HCT116 (cell line): Measurements from ENCODE around the gene TCF21. TPM values are rescaled to one million over a fixed set of nuclear protein-coding genes. Genes with fewer than 3 reads are reported as not detected.

ENCODE experiments used
- ATAC-seq: fragments of 200-7000 bp; cut with Tn5 transposase; 2 replicates; pipeline ENCODE4 v1.9.1; 2020; ENCODE audit warnings: mild to moderate bottlenecking, moderate library complexity
- BruUV-seq: library from RNA; stranded (reverse); fragments of 400-500 nt; replicated peaks from 2 replicates; lab custom pipeline; 2021; lab: Mats Ljungman, UMichigan
- CTCF ChIA-PET: fragments of 300-600 bp; sonication (Branson Sonifier 250); formaldehyde crosslinking; loops from one replicate; lab custom pipeline; 2021; ENCODE audit warnings: antibody characterized with exemption; lab: Charles Lee
- POLR2A ChIA-PET: fragments of 300-600, 350-600 bp; sonication (Branson Sonifier 250); formaldehyde crosslinking; loops from one replicate; lab custom pipeline; 2021; ENCODE audit warnings: antibody characterized with exemption; lab: Charles Lee
- RAD21 ChIA-PET, 2 experiments: fragments of 300-600 bp; sonication (Branson Sonifier 250); formaldehyde crosslinking; loops; one replicate each; lab custom pipeline; 2023; ENCODE audit warnings: low total read pairs in 2 of 2; ENCODE audit not compliant: uncharacterized antibody in 2 of 2, unreplicated experiment in 2 of 2, low non-redundant PET in 1 of 2; lab: Charles Lee
- DNase-seq: peaks from one replicate; pipeline ENCODE4 v3.0.0-alpha.2; 2010; ENCODE audit warnings: low read depth, low spot score
- H2AFZ ChIP-seq: fragments of 200-600 bp; shearing (Covaris generic), sonication (generic); 2 replicates; pipeline ENCODE4 v1.6.1; 2017; ENCODE audit warnings: low read depth, mixed run types, mixed read lengths, antibody characterized with exemption, low read length; ENCODE audit not compliant: poor library complexity, severe bottlenecking
- H3K27ac ChIP-seq: 2 replicates; pipeline ENCODE4 v1.5.1; 2012; ENCODE audit warnings: low read depth, low read length
- H3K27me3 ChIP-seq: fragments of 200-600 bp; sonication (generic); 2 replicates; pipeline ENCODE4 v1.6.1; 2016; ENCODE audit warnings: mixed run types, low read length, mixed read lengths; ENCODE audit not compliant: insufficient read depth
- H3K36me3 ChIP-seq, 2 experiments: fragments of 200-500 bp in 1 of 2; fragments of 200-600 bp in 1 of 2; sonication (Bioruptor generic) in 1 of 2; sonication (generic) in 1 of 2; 2 replicates each; pipeline versions ENCODE4 v1.5.1 to v1.6.1; 2014 to 2016; ENCODE audit warnings: low read length in 2 of 2, inconsistent platforms in 1 of 2, mixed read lengths in 1 of 2, mixed run types in 1 of 2; ENCODE audit not compliant: insufficient read depth in 2 of 2, control insufficient read depth in 1 of 2
- H3K4me1 ChIP-seq, 2 experiments: fragments of 200-600 bp in 1 of 2; sonication (generic) in 1 of 2; 2 replicates each; pipeline versions ENCODE4 v1.5.1 to v1.6.1; 2012 to 2017; ENCODE audit warnings: low read length in 2 of 2, inconsistent platforms in 1 of 2, mild to moderate bottlenecking in 1 of 2, mixed read lengths in 1 of 2, mixed run types in 1 of 2, moderate library complexity in 1 of 2; ENCODE audit not compliant: insufficient read depth in 2 of 2, control insufficient read depth in 1 of 2
- H3K4me2 ChIP-seq: fragments of 200-600 bp; sonication (generic); 2 replicates; pipeline ENCODE4 v1.6.1; 2017; ENCODE audit warnings: mixed run types, low read length, mixed read lengths
- H3K4me3 ChIP-seq, 2 experiments: fragments of 200-600 bp in 1 of 2; sonication (generic) in 1 of 2; replicated peaks in 1 of 2; 2 replicates each; pipeline ENCODE4 v1.5.1; 2011 to 2016; ENCODE audit warnings: low read length in 2 of 2, control low read depth in 1 of 2, low read depth in 1 of 2, mild to moderate bottlenecking in 1 of 2, mixed read lengths in 1 of 2, mixed run types in 1 of 2
- H3K79me2 ChIP-seq: fragments of 200-600 bp; sonication (generic); 2 replicates; pipeline ENCODE4 v1.6.1; 2017; ENCODE audit warnings: mild to moderate bottlenecking, mixed run types, low read length, moderate library complexity, mixed read lengths; ENCODE audit not compliant: insufficient read depth
- H3K9ac ChIP-seq: fragments of 200-600 bp; sonication (generic); 2 replicates; pipeline ENCODE4 v1.6.1; 2016; ENCODE audit warnings: low read length, mixed read lengths
- H3K9me2 ChIP-seq: fragments of 200-600 bp; sonication (generic), shearing (Covaris generic); 2 replicates; pipeline ENCODE4 v1.6.1; 2017; ENCODE audit warnings: mixed run types, mild to moderate bottlenecking, moderate library complexity; ENCODE audit not compliant: insufficient read depth
- H3K9me3 ChIP-seq, 2 experiments: fragments of 200-500 bp in 1 of 2; fragments of 200-600 bp in 1 of 2; sonication (Bioruptor generic) in 1 of 2; sonication (generic) in 1 of 2; 2 replicates each; pipeline ENCODE4 v1.6.1; 2014 to 2017; ENCODE audit warnings: low read length in 2 of 2, mixed read lengths in 2 of 2, inconsistent platforms in 1 of 2, low read depth in 1 of 2, mild to moderate bottlenecking in 1 of 2, mixed run types in 1 of 2, moderate library complexity in 1 of 2; ENCODE audit not compliant: control insufficient read depth in 1 of 2, insufficient read depth in 1 of 2
- H4K20me1 ChIP-seq: fragments of 200-600 bp; sonication (generic), shearing (Covaris generic); 2 replicates; pipeline ENCODE4 v1.6.1; 2017; ENCODE audit warnings: mixed run types, mild to moderate bottlenecking, moderate library complexity; ENCODE audit not compliant: insufficient read depth
- ATF3 ChIP-seq: IDR thresholded peaks from 2 replicates; pipeline ENCODE4 v1.6.1; 2012
- CBX3 ChIP-seq: IDR thresholded peaks from 2 replicates; pipeline ENCODE4 v1.6.1; 2012; ENCODE audit warnings: low read depth
- CTCF ChIP-seq, 3 experiments: fragments of 200-600 bp in 1 of 3; sonication (generic) in 1 of 3; IDR thresholded peaks in 2 of 3; conservative IDR thresholded peaks in 1 of 3; 2 replicates each; pipeline ENCODE4 v1.5.1; 2012 to 2017; ENCODE audit warnings: low read depth in 2 of 3, low read length in 2 of 3, antibody characterized with exemption in 1 of 3, borderline replicate concordance in 1 of 3, control low read depth in 1 of 3, mild to moderate bottlenecking in 1 of 3, mixed read lengths in 1 of 3, mixed run types in 1 of 3, moderate library complexity in 1 of 3; ENCODE audit not compliant: insufficient read depth in 1 of 3
- EGR1 ChIP-seq: IDR thresholded peaks from 2 replicates; pipeline ENCODE4 v1.6.1; 2012; ENCODE audit warnings: low read depth
- ELF1 ChIP-seq: IDR thresholded peaks from 2 replicates; pipeline ENCODE4 v1.6.1; 2012; ENCODE audit warnings: low read depth, borderline replicate concordance
- EZH2 ChIP-seq: fragments of 200-600 bp; sonication (generic); IDR thresholded peaks from 2 replicates; pipeline ENCODE4 v1.6.1; 2017; ENCODE audit warnings: antibody characterized with exemption, mixed run types
- EZH2phosphoT487 ChIP-seq: fragments of 200-600 bp; IDR thresholded peaks from 2 replicates; pipeline ENCODE4 v1.6.1; 2018; ENCODE audit warnings: antibody characterized with exemption, borderline replicate concordance
- FOSL1 ChIP-seq: IDR thresholded peaks from 2 replicates; pipeline ENCODE4 v1.6.1; 2012; ENCODE audit warnings: low read depth
- MAX ChIP-seq: IDR thresholded peaks from 2 replicates; pipeline ENCODE4 v1.6.1; 2012
- SIN3A ChIP-seq: IDR thresholded peaks from 2 replicates; pipeline ENCODE4 v1.6.1; 2012; ENCODE audit warnings: low read depth
- SP1 ChIP-seq: IDR thresholded peaks from 2 replicates; pipeline ENCODE4 v1.6.1; 2012; ENCODE audit warnings: low read depth
- SRF ChIP-seq: IDR thresholded peaks from 2 replicates; pipeline ENCODE4 v1.6.1; 2012; ENCODE audit warnings: low read depth
- TCF7L2 ChIP-seq: IDR thresholded peaks from 2 replicates; pipeline ENCODE4 v1.7.0; 2011; ENCODE audit warnings: borderline replicate concordance, inconsistent platforms; ENCODE audit not compliant: insufficient read depth, insufficient read length; ENCODE audit errors: extremely low read depth
- YY1 ChIP-seq: IDR thresholded peaks from 2 replicates; pipeline ENCODE4 v1.6.1; 2011; ENCODE audit warnings: low read length, low read depth, moderate library complexity, mild to moderate bottlenecking; ENCODE audit not compliant: insufficient replicate concordance; ENCODE audit errors: extremely low read depth
- ZBTB33 ChIP-seq: IDR thresholded peaks from 2 replicates; pipeline ENCODE4 v1.6.1; 2011; ENCODE audit warnings: mild to moderate bottlenecking, low read length, moderate library complexity; ENCODE audit not compliant: insufficient replicate concordance; ENCODE audit errors: extremely low read depth
- ZFX ChIP-seq: fragments of 450-650 bp; IDR thresholded peaks from 2 replicates; pipeline ENCODE4 v1.6.1; 2017
- intact Hi-C: fragments of 100-400 bp; cut with micrococcal nuclease; formaldehyde crosslinking; loops from 2 replicates; pipeline ENCODE4 v1.10.0; 2022
- total RNA-seq: library from RNA; stranded (reverse); gene quantifications from one replicate; pipeline ENCODE4 v1.2.1, GENCODE V29; 2021; ENCODE audit not compliant: unreplicated experiment

The TCF21 gene
- total RNA-seq, 1 experiment from 2014 or later, result 0.20 TPM

- H4K20me1 ChIP-seq, result no peaks in the 10 kb centered on the region
- H3K9me2 ChIP-seq, result no peaks in the 10 kb centered on the region
- H3K9me3 ChIP-seq, result no peaks in the 10 kb centered on the region
- intact Hi-C loops, result no loop called here
- no peaks in the 10 kb centered on the region for H3K36me3 ChIP-seq
- ChIA-PET CTCF (no interaction called here), POLR2A (no interaction called here), RAD21 (no interaction called here)
- DNase-seq (no peak), ATAC-seq (no peak)
- H2AFZ ChIP-seq, result no peak overlapping the region
- no peak overlapping the region for H3K27ac ChIP-seq
- no peak overlapping the region for H3K4me3 ChIP-seq
- H3K79me2 ChIP-seq, result no peaks in the 10 kb centered on the region
- no peak overlapping the region for H3K9ac ChIP-seq
- no TSS peak for BruUV-seq
- H3K27me3 ChIP-seq, result no peaks in the 10 kb centered on the region
- no peak overlapping the region for H3K4me2 ChIP-seq
- no peaks in the 10 kb centered on the region for H3K4me1 ChIP-seq
- TF ChIP-seq CBX3 (no peak), ELF1 (no peak), SRF (no peak), EZH2phosphoT487 (no peak), ATF3 (no peak), FOSL1 (no peak), EGR1 (no peak), TCF7L2 (no peak), SP1 (no peak)
- TF ChIP-seq, all 23 proteins: peak for 0
Measured at GRCh38 chr6:133854364-133855275, 34.3 kb upstream of the TCF21 start.

GRCh38 chr6:133855276-133855990, 33.5 kb upstream of the TCF21 start:
- Histone ChIP-seq H4K20me1 (no peaks in the 10 kb centered on the region), H3K9me2 (no peaks in the 10 kb centered on the region), H2AFZ (no peak overlapping the region), H3K36me3 (no peaks in the 10 kb centered on the region), H3K9me3 (no peaks in the 10 kb centered on the region), H3K9ac (no peak overlapping the region), H3K4me2 (no peak overlapping the region), H3K27ac (no peak overlapping the region), H3K27me3 (no peaks in the 10 kb centered on the region), H3K4me3 (no peak overlapping the region), H3K4me1 (no peaks in the 10 kb centered on the region), H3K79me2 (no peaks in the 10 kb centered on the region)
- CTCF ChIA-PET, result no interaction called here
- ATAC-seq (no peak), DNase-seq (no peak)
- BruUV-seq, result no TSS peak
- RAD21 ChIA-PET, result no interaction called here
- intact Hi-C loops, result no loop called here
- POLR2A ChIA-PET, result no interaction called here
- TF ChIP-seq ZFX, result no peak
- no peak for TF ChIP-seq SIN3A
- TF ChIP-seq EZH2, result no peak
- no peak for TF ChIP-seq YY1
- TF ChIP-seq ZBTB33, result no peak
- no peak for TF ChIP-seq CTCF (IDR thresholded peaks at IDR 0.05 in 2 of 3, conservative IDR thresholded peaks at IDR 0.05 in 1 of 3; ENCODE audit: borderline replicate concordance in 1 of 3, insufficient read depth in 1 of 3, low read depth in 2 of 3, low read length in 2 of 3)
- TF ChIP-seq MAX, result no peak
